CD14-positive monocyte (primary cell): Measurements from ENCODE around the gene KCNJ18. TPM values are rescaled to one million over a fixed set of nuclear protein-coding genes. Genes with fewer than 3 reads are reported as not detected.

ENCODE experiments used
- DNase-seq, 3 donors: peaks; one replicate each; pipeline ENCODE4 v3.0.0-alpha.2; 2011 to 2022
- H2AFZ ChIP-seq: 2 replicates; pipeline ENCODE4 v1.6.0; 2012; ENCODE audit warnings: mild to moderate bottlenecking, low read depth, low read length, inconsistent platforms; ENCODE audit not compliant: insufficient read depth, poor library complexity, severe bottlenecking
- H3K27ac ChIP-seq, 2 donors: 1 replicate in 1 of 2; 2 replicates in 1 of 2; pipeline ENCODE4 v1.5.1; 2012 to 2013; ENCODE audit warnings: low read length in 2 of 2, control low read depth in 1 of 2, inconsistent platforms in 1 of 2, low read depth in 1 of 2, mild to moderate bottlenecking in 1 of 2
- H3K27me3 ChIP-seq, 2 donors: one replicate each; pipeline versions ENCODE4 v1.6.0 to v1.6.1; 2011 to 2013; ENCODE audit warnings: low read length in 2 of 2; ENCODE audit not compliant: control insufficient read depth in 2 of 2, insufficient read depth in 2 of 2
- H3K36me3 ChIP-seq, 2 donors: replicated peaks in 1 of 2; 1 replicate in 1 of 2; 2 replicates in 1 of 2; pipeline versions ENCODE4 v1.5.1 to v1.6.1; 2012 to 2013; ENCODE audit warnings: low read length in 2 of 2, control low read depth in 1 of 2, inconsistent platforms in 1 of 2, mild to moderate bottlenecking in 1 of 2; ENCODE audit not compliant: insufficient read depth in 2 of 2, control insufficient read depth in 1 of 2
- H3K4me1 ChIP-seq, 2 donors: 1 replicate in 1 of 2; 2 replicates in 1 of 2; pipeline versions ENCODE4 v1.5.1 to v1.6.1; 2012 to 2013; ENCODE audit warnings: low read length in 2 of 2, control low read depth in 1 of 2, inconsistent platforms in 1 of 2, mild to moderate bottlenecking in 1 of 2, moderate library complexity in 1 of 2; ENCODE audit not compliant: insufficient read depth in 2 of 2, control insufficient read depth in 1 of 2
- H3K4me2 ChIP-seq: replicated peaks from 2 replicates; pipeline ENCODE3; 2012; ENCODE audit warnings: low read length, moderate library complexity, mild to moderate bottlenecking; ENCODE audit not compliant: poor library complexity, severe bottlenecking; ENCODE audit errors: extremely low read depth
- H3K4me3 ChIP-seq, 3 experiments: fragments of 200-600 bp in 1 of 3; sonication (generic) in 1 of 3; replicated peaks in 1 of 3; 1 replicate in 2 of 3; 2 replicates in 1 of 3; pipeline ENCODE4 v1.5.1; 2011 to 2013; ENCODE audit warnings: low read length in 3 of 3, mild to moderate bottlenecking in 3 of 3, control low read depth in 2 of 3, low read depth in 2 of 3, inconsistent platforms in 1 of 3, moderate library complexity in 1 of 3
- H3K79me2 ChIP-seq: 2 replicates; pipeline ENCODE4 v1.6.0; 2012; ENCODE audit warnings: mild to moderate bottlenecking, control low read depth, inconsistent platforms, low read length, moderate library complexity; ENCODE audit not compliant: insufficient read depth
- H3K9ac ChIP-seq: 2 replicates; pipeline ENCODE4 v1.6.0; 2017; ENCODE audit warnings: low read length, mild to moderate bottlenecking; ENCODE audit not compliant: insufficient read depth, poor library complexity, severe bottlenecking
- H3K9me3 ChIP-seq, 2 donors: replicated peaks in 1 of 2; 1 replicate in 1 of 2; 2 replicates in 1 of 2; pipeline versions ENCODE4 v1.5.1 to v1.6.1; 2012 to 2013; ENCODE audit warnings: low read length in 2 of 2, control low read depth in 1 of 2; ENCODE audit not compliant: control insufficient read depth in 1 of 2, insufficient read depth in 1 of 2
- H4K20me1 ChIP-seq: 2 replicates; pipeline ENCODE4 v1.6.0; 2012; ENCODE audit warnings: mild to moderate bottlenecking, low read length, control low read depth, moderate library complexity; ENCODE audit not compliant: insufficient read depth
- H3K27ac Mint-ChIP-seq, 7 donors: one replicate each; pipeline ENCODE4 v1.8.0; 2020; ENCODE audit warnings: mild to moderate bottlenecking in 7 of 7, mixed read lengths in 7 of 7, moderate library complexity in 6 of 7, inconsistent platforms in 2 of 7
- H3K27me3 Mint-ChIP-seq, 3 donors: one replicate each; pipeline ENCODE4 v1.8.0; 2021 to 2022; ENCODE audit warnings: low read depth in 3 of 3, mild to moderate bottlenecking in 3 of 3, mixed read lengths in 3 of 3, moderate library complexity in 3 of 3, inconsistent platforms in 1 of 3
- H3K36me3 Mint-ChIP-seq, 2 donors: one replicate each; pipeline ENCODE4 v1.8.0; 2020; ENCODE audit warnings: mixed read lengths in 2 of 2, inconsistent platforms in 1 of 2, mild to moderate bottlenecking in 1 of 2
- H3K4me1 Mint-ChIP-seq: one replicate; pipeline ENCODE4 v1.8.0; 2020; ENCODE audit warnings: mild to moderate bottlenecking, mixed read lengths
- H3K4me3 Mint-ChIP-seq, 2 donors: one replicate each; pipeline ENCODE4 v1.8.0; 2020; ENCODE audit warnings: mild to moderate bottlenecking in 2 of 2, mixed read lengths in 2 of 2, moderate library complexity in 1 of 2
- H3K9me3 Mint-ChIP-seq, 7 donors: one replicate each; pipeline ENCODE4 v1.8.0; 2020 to 2022; ENCODE audit warnings: mixed read lengths in 7 of 7, mild to moderate bottlenecking in 6 of 7, moderate library complexity in 6 of 7, inconsistent platforms in 2 of 7
- WGBS: methylation state at CpG from one replicate; pipeline ENCODE4 v1.1.5; 2013; ENCODE audit warnings: missing lambda C conversion rate; ENCODE audit not compliant: insufficient coverage; 5-methylcytosine and 5-hydroxymethylcytosine counted together
- intact Hi-C, 2 donors: fragments of 100-400 bp; cut with micrococcal nuclease; formaldehyde crosslinking; loops; one replicate each; pipeline versions ENCODE4 v1.15.0 to v1.15.1; 2023
- polyA plus RNA-seq, 3 donors: library from polyadenylated mRNA; depleted of rRNA in 1 of 3; unstranded in 2 of 3; stranded (reverse) in 1 of 3; fragments of 300-500 nt in 2 of 3; fragments of >200 nt in 1 of 3; fragmentation: Illumina TruSeq in 2 of 3; gene quantifications; 1 replicate in 2 of 3; 2 replicates in 1 of 3; pipeline ENCODE4 v1.2.3, GENCODE V29; 2012 to 2021
- TF ChIP-seq, protein P1 (sequence below): fragments of 200-600 bp; IDR thresholded peaks from one replicate; pipeline ENCODE4 v1.8.0; 2022; ENCODE audit warnings: antibody characterized with exemption, mild to moderate bottlenecking

Gene KCNJ18
- polyA plus RNA-seq, 3 donors, result not detected

- H3K4me1 ChIP-seq, result no peaks in the 10 kb centered on the region
- intact Hi-C loops, result no loop called here
Measured at GRCh38 chr17:21686165-21687015, 5.9 kb upstream of the KCNJ18 start.

GRCh38 chr17:21687136-21687953, 5.0 kb upstream of the KCNJ18 start:
- Mint-ChIP-seq H3K27ac (peak overlapping the region in 1 of 7 donors; percentile 33), H3K36me3 (no peaks in the 10 kb centered on the region), H3K4me1 (no peaks in the 10 kb centered on the region), H3K9me3 (peaks cover 6 to 48% (median 24%) of the 10 kb centered on the region in 7 donors), H3K27me3 (peaks cover 2% of the 10 kb centered on the region in 3 donors), H3K4me3 (no peak overlapping the region)
- Histone ChIP-seq H3K27me3 (no peaks in the 10 kb centered on the region), H3K9ac (no peak overlapping the region), H3K4me1 (no peaks in the 10 kb centered on the region), H3K9me3 (peaks cover 9 to 52% of the 10 kb centered on the region in 2 donors), H3K27ac (no peak overlapping the region), H3K79me2 (no peaks in the 10 kb centered on the region), H3K36me3 (no peaks in the 10 kb centered on the region), H3K4me3 (no peak overlapping the region), H4K20me1 (no peaks in the 10 kb centered on the region), H3K4me2 (no peak overlapping the region), H2AFZ (no peak overlapping the region)
- 90% methylated on average over 18 of the region's 19 CpGs for WGBS
- TF ChIP-seq, protein P1, sequence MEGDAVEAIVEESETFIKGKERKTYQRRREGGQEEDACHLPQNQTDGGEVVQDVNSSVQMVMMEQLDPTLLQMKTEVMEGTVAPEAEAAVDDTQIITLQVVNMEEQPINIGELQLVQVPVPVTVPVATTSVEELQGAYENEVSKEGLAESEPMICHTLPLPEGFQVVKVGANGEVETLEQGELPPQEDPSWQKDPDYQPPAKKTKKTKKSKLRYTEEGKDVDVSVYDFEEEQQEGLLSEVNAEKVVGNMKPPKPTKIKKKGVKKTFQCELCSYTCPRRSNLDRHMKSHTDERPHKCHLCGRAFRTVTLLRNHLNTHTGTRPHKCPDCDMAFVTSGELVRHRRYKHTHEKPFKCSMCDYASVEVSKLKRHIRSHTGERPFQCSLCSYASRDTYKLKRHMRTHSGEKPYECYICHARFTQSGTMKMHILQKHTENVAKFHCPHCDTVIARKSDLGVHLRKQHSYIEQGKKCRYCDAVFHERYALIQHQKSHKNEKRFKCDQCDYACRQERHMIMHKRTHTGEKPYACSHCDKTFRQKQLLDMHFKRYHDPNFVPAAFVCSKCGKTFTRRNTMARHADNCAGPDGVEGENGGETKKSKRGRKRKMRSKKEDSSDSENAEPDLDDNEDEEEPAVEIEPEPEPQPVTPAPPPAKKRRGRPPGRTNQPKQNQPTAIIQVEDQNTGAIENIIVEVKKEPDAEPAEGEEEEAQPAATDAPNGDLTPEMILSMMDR, result no peak
- DNase-seq, result no peak
- intact Hi-C loops, result no loop called here

More at GRCh38 chr17:21686165-21687015, 5.9 kb upstream of the KCNJ18 start:
- Mint-ChIP-seq H3K36me3 (no peaks in the 10 kb centered on the region), H3K4me3 (no peak overlapping the region), H3K27ac (peak overlapping the region in 1 of 7 donors; percentile 10), H3K9me3 (peaks cover 6 to 55% (median 30%) of the 10 kb centered on the region in 7 donors), H3K4me1 (no peaks in the 10 kb centered on the region), H3K27me3 (peaks cover 2% of the 10 kb centered on the region in 3 donors)
- Histone ChIP-seq H2AFZ (no peak overlapping the region), H3K9me3 (peaks cover 9 to 48% of the 10 kb centered on the region in 2 donors), H3K4me3 (no peak overlapping the region), H3K27me3 (no peaks in the 10 kb centered on the region), H4K20me1 (no peaks in the 10 kb centered on the region), H3K79me2 (no peaks in the 10 kb centered on the region), H3K36me3 (no peaks in the 10 kb centered on the region), H3K27ac (no peak overlapping the region), H3K4me2 (no peak overlapping the region), H3K9ac (no peak overlapping the region)
- no peak for DNase-seq
- WGBS, result 77% methylated on average over 22 of the region's 23 CpGs
- TF ChIP-seq, protein P1, result no peak
